BJ (cell line): ENCODE measurements around the gene DLGAP1. TPM values are rescaled to one million over a fixed set of nuclear protein-coding genes. Genes with fewer than 3 reads are reported as not detected.

Experiments used
- CTCF ChIA-PET: fragments of 350-600 bp; formaldehyde crosslinking; extraction: SDS; loops from one replicate; lab custom pipeline; 2021; ENCODE audit warnings: antibody characterized with exemption, inconsistent platforms; lab: Yijun Ruan, JAX
- POLR2A ChIA-PET: fragments of 300-600 bp; sonication (Branson Sonifier 250); formaldehyde crosslinking; extraction: SDS; loops from one replicate; lab custom pipeline; 2021; ENCODE audit warnings: antibody characterized with exemption; lab: Charles Lee
- DNase-seq: peaks from one replicate; pipeline ENCODE4 v3.0.0-alpha.2; 2011; ENCODE audit warnings: low read depth
- H3K27me3 ChIP-seq: 2 replicates; pipeline ENCODE4 v1.6.0; 2011; ENCODE audit warnings: low read length; ENCODE audit not compliant: control insufficient read depth, insufficient read depth
- H3K36me3 ChIP-seq: 2 replicates; pipeline ENCODE4 v1.5.1; 2011; ENCODE audit warnings: low read length; ENCODE audit not compliant: control insufficient read depth, insufficient read depth
- H3K4me3 ChIP-seq: 2 replicates; pipeline ENCODE4 v1.5.1; 2011; ENCODE audit warnings: low read depth, mild to moderate bottlenecking, control low read depth, low read length
- CTCF ChIP-seq: IDR thresholded peaks from 2 replicates; pipeline ENCODE4 v1.5.1; 2011; ENCODE audit warnings: low read depth, mild to moderate bottlenecking, control low read depth, inconsistent platforms, low read length, moderate library complexity; ENCODE audit not compliant: insufficient read depth
- polyA plus RNA-seq: library from polyadenylated mRNA; depleted of rRNA; stranded (reverse); fragments of >200 nt; gene quantifications from 2 replicates; pipeline ENCODE4 v1.2.3, GENCODE V29; 2011

The DLGAP1 gene
- polyA plus RNA-seq, 1 experiment: 0.02 TPM

GRCh38 chr18:3717376-3718025 lies 737.6 kb downstream of the DLGAP1 start:
- TF ChIP-seq CTCF: no peak
- POLR2A ChIA-PET: no interaction called here
- CTCF ChIA-PET: no interaction called here
- no peaks in the 10 kb centered on the region for H3K36me3 ChIP-seq
- no peak for DNase-seq
- peaks cover 3% of the 10 kb centered on the region for H3K27me3 ChIP-seq
- H3K4me3 ChIP-seq: no peak overlapping the region

- no peaks in the 10 kb centered on the region for H3K36me3 ChIP-seq
- no peak for DNase-seq
- peaks cover 3% of the 10 kb centered on the region for H3K27me3 ChIP-seq
- POLR2A ChIA-PET: no interaction called here
- H3K4me3 ChIP-seq: no peak overlapping the region
- no peak for TF ChIP-seq CTCF
- CTCF ChIA-PET: interaction anchor here (0.7 to 2.7 kb wide), 4 partner anchors 13 to 279 kb away, joined by 4 to 8 read pairs (median 5); no protein-coding TSS in a partner anchor
Measured at GRCh38 chr18:3716116-3716660, 738.9 kb downstream of the DLGAP1 start.

GRCh38 chr18:3715231-3716080 lies 739.7 kb downstream of the DLGAP1 start:
- POLR2A ChIA-PET: interaction anchor here (0.7 kb wide), 1 partner anchor 11 kb away, joined by 4 read pairs; no protein-coding TSS in a partner anchor
- CTCF ChIA-PET: interaction anchor here (1.1 to 2.7 kb wide), 5 partner anchors 9 to 280 kb away, joined by 3 to 8 read pairs (median 5); no protein-coding TSS in a partner anchor

GRCh38 chr18:3713708-3714107 lies 741.4 kb downstream of the DLGAP1 start:
- no peak for DNase-seq
- TF ChIP-seq CTCF: no peak
- no peak overlapping the region for H3K4me3 ChIP-seq
- no peaks in the 10 kb centered on the region for H3K36me3 ChIP-seq
- CTCF ChIA-PET: interaction anchor here (0.6 to 2.7 kb wide), 3 partner anchors 10 to 58 kb away, joined by 3 to 12 read pairs (median 8); no protein-coding TSS in a partner anchor
- POLR2A ChIA-PET: no interaction called here
- peaks cover 3% of the 10 kb centered on the region for H3K27me3 ChIP-seq

More at GRCh38 chr18:3715231-3716080, 739.7 kb downstream of the DLGAP1 start:
- peaks cover 3% of the 10 kb centered on the region for H3K27me3 ChIP-seq
- no peak for TF ChIP-seq CTCF
- no peak overlapping the region for H3K4me3 ChIP-seq
- H3K36me3 ChIP-seq: no peaks in the 10 kb centered on the region
- no peak for DNase-seq
